ENCODE measurements around the gene VTN.
A peak's percentile ranks its signal among the peaks of the same experiment; 100 is the strongest.

The VTN gene, protein sequence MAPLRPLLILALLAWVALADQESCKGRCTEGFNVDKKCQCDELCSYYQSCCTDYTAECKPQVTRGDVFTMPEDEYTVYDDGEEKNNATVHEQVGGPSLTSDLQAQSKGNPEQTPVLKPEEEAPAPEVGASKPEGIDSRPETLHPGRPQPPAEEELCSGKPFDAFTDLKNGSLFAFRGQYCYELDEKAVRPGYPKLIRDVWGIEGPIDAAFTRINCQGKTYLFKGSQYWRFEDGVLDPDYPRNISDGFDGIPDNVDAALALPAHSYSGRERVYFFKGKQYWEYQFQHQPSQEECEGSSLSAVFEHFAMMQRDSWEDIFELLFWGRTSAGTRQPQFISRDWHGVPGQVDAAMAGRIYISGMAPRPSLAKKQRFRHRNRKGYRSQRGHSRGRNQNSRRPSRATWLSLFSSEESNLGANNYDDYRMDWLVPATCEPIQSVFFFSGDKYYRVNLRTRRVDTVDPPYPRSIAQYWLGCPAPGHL

GRCh38 chr17:28370035-28370743 is at the start of gene VTN:
Gene VTN, minus strand, starts transcription at chr17:28370307. Its CDS starts 104 bp downstream, at chr17:28370203.
- no peak for DNase-seq (ENCODE audit: low read depth)
- H3K4me3 ChIP-seq (ENCODE audit: control insufficient read depth, low read depth, low read length): peak within 1 kb of the TSS; percentile 60

DNA sequence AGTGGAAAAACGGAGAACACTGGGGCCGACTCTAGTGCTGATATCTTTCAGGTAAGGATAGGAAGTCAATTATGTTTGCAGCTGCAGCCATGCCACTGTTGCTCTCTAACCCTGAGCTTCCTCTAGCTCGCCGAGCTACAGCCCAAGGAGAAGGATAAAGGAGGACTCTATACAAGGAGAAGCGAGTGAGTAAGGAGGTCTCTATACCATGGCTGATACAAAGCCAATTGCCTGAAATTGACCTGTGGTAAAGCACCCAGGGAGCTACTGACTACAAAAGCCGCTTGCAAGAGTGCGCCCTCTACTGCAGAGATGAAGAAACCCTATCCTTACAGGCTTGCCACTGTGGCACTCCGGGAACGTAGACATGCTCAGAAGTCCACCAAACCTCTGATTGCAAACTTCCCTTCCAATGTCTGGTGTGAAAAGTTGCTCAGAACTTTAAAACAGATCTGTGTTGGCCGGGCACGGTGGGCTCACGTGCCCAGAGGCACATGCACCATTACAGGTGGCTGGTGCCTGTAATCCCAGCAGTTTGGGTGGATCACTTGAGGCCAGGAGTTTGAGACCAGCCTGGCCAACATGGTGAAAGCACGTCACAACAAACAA is 46.7 kb upstream of the VTN start:
- DNase-seq (ENCODE audit: low read depth): peak; percentile 64
- no peak overlapping the region for H3K4me3 ChIP-seq (ENCODE audit: control insufficient read depth, low read depth, low read length)
- TF ChIP-seq CTCF (conservative IDR thresholded peaks at IDR 0.05; ENCODE audit: control insufficient read depth, insufficient read depth, low read depth, low read length): peak; percentile 84

More at GRCh38 chr17:28370035-28370743, at the start of gene VTN:
- no peak for TF ChIP-seq CTCF (conservative IDR thresholded peaks at IDR 0.05; ENCODE audit: control insufficient read depth, insufficient read depth, low read depth, low read length)

DNA sequence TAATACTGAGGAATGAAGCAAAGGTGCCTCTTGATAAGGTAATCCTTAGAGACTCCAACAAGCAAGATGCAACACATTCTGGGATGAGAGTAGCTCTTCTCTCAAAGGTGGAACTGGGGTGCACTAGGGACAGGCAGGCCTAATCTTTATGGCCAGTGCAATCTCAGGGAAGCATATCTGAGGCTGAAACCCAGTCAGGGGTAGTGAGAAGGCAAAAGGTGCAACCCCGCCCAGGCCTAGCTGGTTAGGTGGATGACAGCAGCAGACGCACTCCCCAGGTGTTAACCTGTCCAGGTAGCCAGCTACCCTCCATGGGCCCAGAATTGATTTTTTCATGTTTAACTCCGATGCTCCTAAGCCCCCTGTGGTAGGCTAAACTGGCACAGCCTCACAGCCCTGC is 45.8 kb upstream of the VTN start:
- no peak overlapping the region for H3K4me3 ChIP-seq (ENCODE audit: control insufficient read depth, low read depth, low read length)
- no peak for TF ChIP-seq CTCF (conservative IDR thresholded peaks at IDR 0.05; ENCODE audit: control insufficient read depth, insufficient read depth, low read depth, low read length)
- no peak for DNase-seq (ENCODE audit: low read depth)

GRCh38 chr17:28413804-28414203 is 43.7 kb upstream of the VTN start:
- TF ChIP-seq CTCF (conservative IDR thresholded peaks at IDR 0.05; ENCODE audit: control insufficient read depth, insufficient read depth, low read depth, low read length): no peak
- H3K4me3 ChIP-seq (ENCODE audit: control insufficient read depth, low read depth, low read length): no peak overlapping the region
- DNase-seq (ENCODE audit: low read depth): no peak

DNA sequence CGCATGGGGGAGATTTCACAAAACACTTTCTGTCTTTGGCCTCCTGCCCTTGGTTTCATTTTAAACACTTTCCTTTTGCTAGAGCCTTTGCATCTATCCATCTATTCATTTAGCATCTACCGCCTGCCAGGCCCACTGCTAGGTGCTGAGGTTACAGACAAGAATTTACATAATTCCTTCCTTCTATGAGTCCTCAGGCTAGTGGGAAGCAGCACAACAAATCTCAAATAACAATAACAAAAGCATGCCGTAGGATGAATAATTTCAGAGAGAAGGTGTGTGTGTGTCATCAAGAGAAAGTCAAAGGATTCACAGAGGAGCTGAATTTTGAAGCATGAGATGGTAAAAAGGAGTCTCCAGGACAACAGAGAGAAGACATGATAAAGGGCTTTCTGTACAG is 42.0 kb upstream of the VTN start:
- DNase-seq (ENCODE audit: low read depth): no peak
- no peak for TF ChIP-seq CTCF (conservative IDR thresholded peaks at IDR 0.05; ENCODE audit: control insufficient read depth, insufficient read depth, low read depth, low read length)
- no peak overlapping the region for H3K4me3 ChIP-seq (ENCODE audit: control insufficient read depth, low read depth, low read length)

GRCh38 chr17:28407974-28408306 is 37.8 kb upstream of the VTN start:
- H3K4me3 ChIP-seq (ENCODE audit: control insufficient read depth, low read depth, low read length): no peak overlapping the region
- DNase-seq (ENCODE audit: low read depth): no peak
- no peak for TF ChIP-seq CTCF (conservative IDR thresholded peaks at IDR 0.05; ENCODE audit: control insufficient read depth, insufficient read depth, low read depth, low read length)

Measured in fibroblast of mammary gland (primary cell).